Stimulated activated CD8-positive, alpha-beta memory T cell treated with anti-CD3 and anti-CD28 coated beads, Interleukin-4, amount 100 ng/mL, for 24 hours (primary cell): ENCODE measurements around the gene SRGAP3.

Experiments
- DNase-seq: peaks from one replicate; pipeline ENCODE4 v3.0.0-alpha.2; 2020; ENCODE audit warnings: low read depth

The SRGAP3 gene

GRCh38 chr3:9015250-9015649, 234.2 kb downstream of the SRGAP3 start:
- DNase-seq = no peak

GRCh38 chr3:9013782-9014563, 235.5 kb downstream of the SRGAP3 start:
- no peak for DNase-seq

GRCh38 chr3:9012521-9012920, 236.9 kb downstream of the SRGAP3 start:
- no peak for DNase-seq

GRCh38 chr3:9009976-9010545, 239.4 kb downstream of the SRGAP3 start:
- no peak for DNase-seq

- no peak for DNase-seq
Observed at GRCh38 chr3:9008550-9009255, 240.7 kb downstream of the SRGAP3 start.

- no peak for DNase-seq
Observed at GRCh38 chr3:9007928-9008327, 241.5 kb downstream of the SRGAP3 start.

GRCh38 chr3:9007213-9007612, 242.2 kb downstream of the SRGAP3 start:
- DNase-seq = no peak

- no peak for DNase-seq
Observed at GRCh38 chr3:9000041-9000440, 249.4 kb downstream of the SRGAP3 start.

GRCh38 chr3:8997151-8997550, 252.3 kb downstream of the SRGAP3 start:
- DNase-seq = no peak

GRCh38 chr3:8996681-8997121, 252.7 kb downstream of the SRGAP3 start:
- no peak for DNase-seq

- no peak for DNase-seq
Observed at GRCh38 chr3:8996216-8996615, 253.2 kb downstream of the SRGAP3 start.

- no peak for DNase-seq
Observed at GRCh38 chr3:8994226-8994625, 255.2 kb downstream of the SRGAP3 start.

- no peak for DNase-seq
Observed at GRCh38 chr3:8993331-8993730, 256.1 kb downstream of the SRGAP3 start.

GRCh38 chr3:8992854-8993253, 256.6 kb downstream of the SRGAP3 start:
- DNase-seq = no peak

- no peak for DNase-seq
Observed at GRCh38 chr3:8992199-8992598, 257.2 kb downstream of the SRGAP3 start.

- no peak for DNase-seq
Observed at GRCh38 chr3:8990266-8991215, 258.9 kb downstream of the SRGAP3 start.

- no peak for DNase-seq
Observed at GRCh38 chr3:8988791-8989558, 260.5 kb downstream of the SRGAP3 start.

- DNase-seq = no peak
Observed at GRCh38 chr3:8988384-8988655, 261.1 kb downstream of the SRGAP3 start.

GRCh38 chr3:8987645-8988383, 261.6 kb downstream of the SRGAP3 start:
- DNase-seq = no peak

- no peak for DNase-seq
Observed at GRCh38 chr3:8987226-8987625, 262.2 kb downstream of the SRGAP3 start.

- DNase-seq = no peak
Observed at GRCh38 chr3:8986741-8987140, 262.7 kb downstream of the SRGAP3 start.
